Loucy (cell line): ENCODE results near the gene PHYKPL.

ENCODE experiments used
- H2AFZ ChIP-seq: fragments of 200-600 bp; sonication (generic); 2 replicates; pipeline ENCODE4 v1.6.0; 2016; ENCODE audit warnings: antibody characterized with exemption, mild to moderate bottlenecking, low read length, moderate library complexity
- H3F3A ChIP-seq: fragments of 200-600 bp; 2 replicates; pipeline ENCODE4 v1.6.0; 2016; ENCODE audit warnings: antibody characterized with exemption, low read depth, mild to moderate bottlenecking
- H3K27me3 ChIP-seq: fragments of 200-600 bp; sonication (generic); 2 replicates; pipeline ENCODE4 v1.6.1; 2014; ENCODE audit warnings: low read length, mild to moderate bottlenecking; ENCODE audit not compliant: insufficient read depth, poor library complexity, severe bottlenecking
- H3K36me3 ChIP-seq: fragments of 200-600 bp; sonication (generic); 2 replicates; pipeline ENCODE4 v1.6.1; 2016; ENCODE audit warnings: low read length; ENCODE audit not compliant: insufficient read depth
- H3K4me1 ChIP-seq: fragments of 200-600 bp; sonication (generic); 2 replicates; pipeline ENCODE4 v1.5.1; 2014; ENCODE audit warnings: low read length, mild to moderate bottlenecking; ENCODE audit not compliant: insufficient read depth, poor library complexity, severe bottlenecking
- H3K4me2 ChIP-seq: fragments of 200-600 bp; sonication (generic); 2 replicates; pipeline ENCODE4 v1.6.0; 2014; ENCODE audit warnings: antibody characterized with exemption, low read length, low read depth, mild to moderate bottlenecking; ENCODE audit not compliant: poor library complexity, severe bottlenecking
- H3K4me3 ChIP-seq: fragments of 200-600 bp; sonication (generic); 2 replicates; pipeline ENCODE4 v1.5.1; 2014; ENCODE audit warnings: low read length, mild to moderate bottlenecking, mixed read lengths; ENCODE audit not compliant: poor library complexity, severe bottlenecking
- H3K79me2 ChIP-seq: fragments of 200-600 bp; sonication (generic); 2 replicates; pipeline ENCODE4 v1.6.1; 2014; ENCODE audit warnings: low read length; ENCODE audit not compliant: insufficient read depth
- H3K9ac ChIP-seq: fragments of 200-600 bp; sonication (generic); 2 replicates; pipeline ENCODE4 v1.6.0; 2014; ENCODE audit warnings: mild to moderate bottlenecking, low read depth, low read length, moderate library complexity; ENCODE audit not compliant: poor library complexity, severe bottlenecking
- H3K9me2 ChIP-seq: fragments of 200-600 bp; sonication (generic); replicated peaks from 2 replicates; pipeline ENCODE4 v1.6.1; 2016; ENCODE audit warnings: low read depth, low read length, mixed read lengths
- H3K9me3 ChIP-seq: fragments of 200-600 bp; sonication (generic); 2 replicates; pipeline ENCODE4 v1.6.1; 2014; ENCODE audit warnings: mild to moderate bottlenecking, antibody characterized with exemption, low read length, low read depth; ENCODE audit not compliant: insufficient read depth
- H4K20me1 ChIP-seq: fragments of 200-600 bp; sonication (generic); 2 replicates; pipeline ENCODE4 v1.6.0; 2014; ENCODE audit warnings: antibody characterized with exemption, low read length, mild to moderate bottlenecking; ENCODE audit not compliant: insufficient read depth, poor library complexity, severe bottlenecking
- EZH2phosphoT487 ChIP-seq: fragments of 200-600 bp; IDR thresholded peaks from 2 replicates; pipeline ENCODE4 v1.6.1; 2018; ENCODE audit warnings: antibody characterized with exemption, mild to moderate bottlenecking, moderate library complexity, borderline replicate concordance
- TF ChIP-seq, protein P1 (sequence below): fragments of 200-600 bp; sonication (generic); conservative IDR thresholded peaks from 2 replicates; pipeline ENCODE4 v1.5.1; 2014; ENCODE audit warnings: mild to moderate bottlenecking, antibody characterized with exemption, low read length

Gene PHYKPL

DNA sequence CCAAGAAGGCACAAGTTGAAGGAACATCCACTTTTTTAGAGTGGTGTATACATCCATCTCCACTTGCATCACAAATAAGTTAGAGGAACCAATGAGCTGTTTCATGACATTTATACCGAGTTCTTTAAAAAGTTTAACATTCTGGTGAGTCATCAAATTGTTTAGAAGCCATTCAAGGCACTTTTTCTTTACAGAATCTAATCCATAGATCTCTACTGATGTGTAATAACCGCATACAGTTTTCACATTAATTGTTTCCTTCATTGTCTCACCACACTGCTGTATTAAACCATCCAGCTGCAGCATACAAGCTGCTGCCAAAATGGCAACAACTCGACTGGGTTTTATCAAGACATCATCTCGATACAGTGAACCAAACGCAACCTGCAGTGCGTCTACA is 46.2 kb downstream of the PHYKPL start:
- H3K9me2 ChIP-seq: no peaks in the 10 kb centered on the region
- no peak overlapping the region for H3K9ac ChIP-seq
- no peak overlapping the region for H3K4me3 ChIP-seq
- no peaks in the 10 kb centered on the region for H3K27me3 ChIP-seq
- no peaks in the 10 kb centered on the region for H4K20me1 ChIP-seq
- no peaks in the 10 kb centered on the region for H3K36me3 ChIP-seq
- no peaks in the 10 kb centered on the region for H3F3A ChIP-seq
- peak overlapping the region; percentile 56 for H3K4me2 ChIP-seq
- peak overlapping the region; percentile 35; the same call in 1 of the 2 replicates for H2AFZ ChIP-seq
- H3K79me2 ChIP-seq: no peaks in the 10 kb centered on the region
- TF ChIP-seq, protein P1, sequence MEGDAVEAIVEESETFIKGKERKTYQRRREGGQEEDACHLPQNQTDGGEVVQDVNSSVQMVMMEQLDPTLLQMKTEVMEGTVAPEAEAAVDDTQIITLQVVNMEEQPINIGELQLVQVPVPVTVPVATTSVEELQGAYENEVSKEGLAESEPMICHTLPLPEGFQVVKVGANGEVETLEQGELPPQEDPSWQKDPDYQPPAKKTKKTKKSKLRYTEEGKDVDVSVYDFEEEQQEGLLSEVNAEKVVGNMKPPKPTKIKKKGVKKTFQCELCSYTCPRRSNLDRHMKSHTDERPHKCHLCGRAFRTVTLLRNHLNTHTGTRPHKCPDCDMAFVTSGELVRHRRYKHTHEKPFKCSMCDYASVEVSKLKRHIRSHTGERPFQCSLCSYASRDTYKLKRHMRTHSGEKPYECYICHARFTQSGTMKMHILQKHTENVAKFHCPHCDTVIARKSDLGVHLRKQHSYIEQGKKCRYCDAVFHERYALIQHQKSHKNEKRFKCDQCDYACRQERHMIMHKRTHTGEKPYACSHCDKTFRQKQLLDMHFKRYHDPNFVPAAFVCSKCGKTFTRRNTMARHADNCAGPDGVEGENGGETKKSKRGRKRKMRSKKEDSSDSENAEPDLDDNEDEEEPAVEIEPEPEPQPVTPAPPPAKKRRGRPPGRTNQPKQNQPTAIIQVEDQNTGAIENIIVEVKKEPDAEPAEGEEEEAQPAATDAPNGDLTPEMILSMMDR: no peak
- no peak for TF ChIP-seq EZH2phosphoT487
- no peaks in the 10 kb centered on the region for H3K9me3 ChIP-seq
- peaks cover 20% of the 10 kb centered on the region for H3K4me1 ChIP-seq

DNA sequence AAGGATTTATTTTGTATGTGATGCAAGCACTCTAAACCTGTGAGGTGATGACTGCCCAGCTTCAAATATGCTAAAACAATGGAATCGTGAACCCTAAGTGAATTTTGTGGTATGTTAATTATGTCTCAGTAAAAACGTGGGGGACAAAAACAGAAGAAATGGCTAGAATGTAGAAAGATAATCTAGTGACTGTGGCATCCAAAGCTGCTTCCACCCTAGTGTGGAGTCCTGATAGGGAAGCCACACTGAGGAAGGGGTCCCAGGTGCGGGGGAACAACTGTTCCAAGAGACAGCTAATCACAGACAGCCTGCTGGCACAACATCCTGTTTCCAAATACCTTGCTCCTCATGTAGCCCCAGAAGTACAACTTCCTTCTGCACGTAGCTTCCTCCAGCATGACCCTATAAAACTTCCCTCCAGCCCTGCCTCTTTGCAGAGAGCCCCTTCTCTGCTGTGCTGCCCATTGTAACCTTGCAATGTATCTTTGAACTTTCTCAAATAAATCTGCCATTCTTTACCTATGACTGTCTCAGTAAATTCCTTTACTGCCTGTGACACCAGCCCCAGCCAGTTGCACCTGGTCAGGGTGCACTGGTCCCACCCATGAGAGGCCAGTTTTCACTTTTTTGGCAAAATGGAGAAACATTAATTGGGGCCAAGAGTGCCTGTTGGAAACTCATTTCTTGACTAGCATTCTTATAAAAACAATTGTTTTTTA is 50.3 kb downstream of the PHYKPL start:
- peaks cover 23% of the 10 kb centered on the region for H3K4me1 ChIP-seq
- H3K4me3 ChIP-seq: peak overlapping the region; percentile 42
- H3F3A ChIP-seq: no peaks in the 10 kb centered on the region
- no peaks in the 10 kb centered on the region for H3K27me3 ChIP-seq
- H2AFZ ChIP-seq: peak overlapping the region; percentile 60; the same call in 1 of the 2 replicates
- no peaks in the 10 kb centered on the region for H3K9me3 ChIP-seq
- H4K20me1 ChIP-seq: no peaks in the 10 kb centered on the region
- H3K9me2 ChIP-seq: no peaks in the 10 kb centered on the region
- peak overlapping the region; percentile 70 for H3K4me2 ChIP-seq
- TF ChIP-seq EZH2phosphoT487: no peak
- TF ChIP-seq, protein P1: no peak
- no peaks in the 10 kb centered on the region for H3K36me3 ChIP-seq
- no peak overlapping the region for H3K9ac ChIP-seq
- no peaks in the 10 kb centered on the region for H3K79me2 ChIP-seq

DNA sequence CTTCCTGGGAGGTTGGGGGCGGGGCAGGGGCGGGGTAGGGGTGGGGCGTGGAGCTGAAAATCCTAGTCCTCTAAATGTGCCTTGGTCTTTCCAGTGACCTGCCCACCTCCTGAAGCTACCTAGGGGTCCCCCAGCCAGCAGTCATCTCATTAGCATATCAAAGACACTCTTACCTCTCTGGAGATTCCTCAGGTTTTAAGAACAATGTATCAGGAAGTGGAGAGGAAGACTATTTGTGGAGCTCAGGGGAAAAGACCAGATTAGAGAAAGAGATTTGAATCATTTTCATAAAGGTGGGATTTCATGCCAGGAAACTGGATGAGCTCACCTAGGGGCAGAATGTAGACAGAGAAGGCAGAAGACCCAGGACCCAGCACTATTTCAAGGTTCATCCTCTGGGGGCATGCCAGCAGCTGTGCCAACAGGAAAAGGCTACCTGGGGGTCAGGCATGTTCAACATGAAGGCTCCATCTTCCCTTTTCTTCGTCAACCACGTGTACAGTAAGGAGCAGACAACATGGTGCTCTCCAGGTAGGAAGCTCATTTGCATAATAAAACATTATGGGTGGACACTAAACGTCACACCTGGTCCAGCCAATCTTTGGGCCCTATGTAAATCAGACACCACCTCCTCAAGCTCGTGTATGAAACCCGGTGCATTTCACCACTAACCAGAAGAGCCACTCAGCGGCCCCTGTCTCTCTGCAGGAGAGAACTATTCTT is 52.3 kb downstream of the PHYKPL start:
- no peaks in the 10 kb centered on the region for H3K36me3 ChIP-seq
- no peak overlapping the region for H2AFZ ChIP-seq
- H3K4me2 ChIP-seq: no peak overlapping the region
- no peak for TF ChIP-seq EZH2phosphoT487
- TF ChIP-seq, protein P1: no peak
- H3K9me2 ChIP-seq: no peaks in the 10 kb centered on the region
- H3K4me1 ChIP-seq: peaks cover 12% of the 10 kb centered on the region
- H3F3A ChIP-seq: no peaks in the 10 kb centered on the region
- H3K27me3 ChIP-seq: no peaks in the 10 kb centered on the region
- H3K9ac ChIP-seq: no peak overlapping the region
- no peak overlapping the region for H3K4me3 ChIP-seq
- H4K20me1 ChIP-seq: no peaks in the 10 kb centered on the region
- no peaks in the 10 kb centered on the region for H3K9me3 ChIP-seq
- H3K79me2 ChIP-seq: no peaks in the 10 kb centered on the region
